Heart left ventricle (tissue), 13 donors: Measurements from ENCODE around the gene FRMD1.

ENCODE experiments used
- CTCF ChIP-seq, 12 donors: fragments of 200-600 bp; sonication (generic) in 4 of 12; IDR thresholded peaks; one replicate each; pipeline versions ENCODE4 v1.5.0 to v1.8.0; 2018 to 2022; ENCODE audit warnings: antibody characterized with exemption in 12 of 12, mild to moderate bottlenecking in 5 of 12
- POLR2A ChIP-seq, 2 donors: fragments of 450-650 bp; IDR thresholded peaks; one replicate each; pipeline ENCODE4 v1.6.1; 2017; ENCODE audit warnings: antibody characterized with exemption in 2 of 2, mild to moderate bottlenecking in 2 of 2, moderate library complexity in 2 of 2
- donor health status: ischemic (EF 13 %, LVEDD 7.1; RV severe dilation, severe dysfunction).
- donor health status: DM: no; HTN: yes; CAD: no.
- donor health status: DM: no; HTN: no; CAD: no.
- donor health status: ischemic (EF 25% LVEDD 6.9; RV normal size, moderate dysfunction).
- donor health status: ischemic (EF 25% LVEDD 5.7; RV mildly dilated, moderate dysfunction).
- donor health status: ischemic (EF 35%, LVEDD 5.7; RV mildly dilated, moderate dysfunction).
- donor health status: nonischemic (EF 11% LVEDD 7.7; RV severe dilation, severe dysfunction).
- donor health status: DM: yes; HTN: yes; CAD: no.
- donor health status: PGD.
- donor health status: ischemic (EF 29% LVEDD 5.4; RV normal size, mild dysfunction).
- donor health status: nonischemic (EF 23%, LVEDD 6.1; RV moderate dilation, normal function).

DNA sequence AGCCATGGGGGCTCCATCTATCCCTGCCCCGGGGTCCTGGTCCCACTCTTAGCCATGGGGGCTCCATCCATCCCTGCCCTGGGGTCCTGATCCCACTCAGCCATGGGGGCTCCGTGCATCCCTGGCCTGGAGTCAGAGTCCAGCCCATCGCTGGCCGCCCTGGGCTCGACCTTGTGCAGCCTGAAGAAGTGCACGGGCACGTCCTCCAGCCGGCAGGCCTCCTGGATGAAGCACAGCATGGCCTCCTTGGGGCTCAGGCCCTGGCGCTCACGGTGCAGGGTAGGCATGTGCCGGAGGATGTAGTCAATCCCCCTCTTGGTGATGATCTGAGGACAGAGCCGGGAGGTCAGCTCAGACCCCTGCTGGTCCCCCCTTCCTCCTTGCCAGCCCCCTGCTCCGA lies 15.6 kb downstream of the FRMD1 start:
- no peak for TF ChIP-seq POLR2A (IDR thresholded peaks at IDR 0.05)
- no peak for TF ChIP-seq CTCF (IDR thresholded peaks at IDR 0.05)
